Progenitor cell of endocrine pancreas (in vitro differentiated cells): Measurements from ENCODE around the gene CBLB. TPM values are rescaled to one million over a fixed set of nuclear protein-coding genes. Genes with fewer than 3 reads are reported as not detected.

Experiments used
- DNase-seq: peaks from one replicate; pipeline ENCODE4 v3.0.0; 2021; ENCODE audit warnings: low spot score; ENCODE audit not compliant: unreplicated experiment
- H3K27ac Mint-ChIP-seq: 2 replicates; pipeline ENCODE4 v1.8.0; 2021; ENCODE audit warnings: mild to moderate bottlenecking, moderate library complexity, mixed read lengths
- H3K27me3 Mint-ChIP-seq: 2 replicates; pipeline ENCODE4 v1.8.0; 2021; ENCODE audit warnings: mixed read lengths
- H3K36me3 Mint-ChIP-seq: 2 replicates; pipeline ENCODE4 v1.8.0; 2022; ENCODE audit warnings: mixed read lengths; ENCODE audit not compliant: insufficient read depth
- H3K4me1 Mint-ChIP-seq: 2 replicates; pipeline ENCODE4 v1.8.0; 2021; ENCODE audit warnings: low read depth, mixed read lengths
- H3K4me3 Mint-ChIP-seq: 2 replicates; pipeline ENCODE4 v1.8.0; 2021; ENCODE audit warnings: low read depth, mild to moderate bottlenecking, moderate library complexity, mixed read lengths
- H3K9me3 Mint-ChIP-seq: 2 replicates; pipeline ENCODE4 v1.8.0; 2021; ENCODE audit warnings: low read depth, mixed read lengths
- total RNA-seq: library from RNA; stranded (reverse); gene quantifications from 2 replicates; pipeline ENCODE4 v1.2.1, GENCODE V29; 2021
- TF ChIP-seq, protein P1 (sequence below): fragments of 200-600 bp; sonication (generic); IDR thresholded peaks from one replicate; pipeline ENCODE4 v1.5.0; 2021; ENCODE audit warnings: antibody characterized with exemption, mild to moderate bottlenecking; ENCODE audit not compliant: unreplicated experiment

The CBLB gene
- total RNA-seq, 1 donor from 2014 or later = 64.1 TPM

- no peaks in the 10 kb centered on the region for H3K27me3 Mint-ChIP-seq
- no peak for DNase-seq
- H3K4me3 Mint-ChIP-seq = no peak overlapping the region
- TF ChIP-seq, protein P1, sequence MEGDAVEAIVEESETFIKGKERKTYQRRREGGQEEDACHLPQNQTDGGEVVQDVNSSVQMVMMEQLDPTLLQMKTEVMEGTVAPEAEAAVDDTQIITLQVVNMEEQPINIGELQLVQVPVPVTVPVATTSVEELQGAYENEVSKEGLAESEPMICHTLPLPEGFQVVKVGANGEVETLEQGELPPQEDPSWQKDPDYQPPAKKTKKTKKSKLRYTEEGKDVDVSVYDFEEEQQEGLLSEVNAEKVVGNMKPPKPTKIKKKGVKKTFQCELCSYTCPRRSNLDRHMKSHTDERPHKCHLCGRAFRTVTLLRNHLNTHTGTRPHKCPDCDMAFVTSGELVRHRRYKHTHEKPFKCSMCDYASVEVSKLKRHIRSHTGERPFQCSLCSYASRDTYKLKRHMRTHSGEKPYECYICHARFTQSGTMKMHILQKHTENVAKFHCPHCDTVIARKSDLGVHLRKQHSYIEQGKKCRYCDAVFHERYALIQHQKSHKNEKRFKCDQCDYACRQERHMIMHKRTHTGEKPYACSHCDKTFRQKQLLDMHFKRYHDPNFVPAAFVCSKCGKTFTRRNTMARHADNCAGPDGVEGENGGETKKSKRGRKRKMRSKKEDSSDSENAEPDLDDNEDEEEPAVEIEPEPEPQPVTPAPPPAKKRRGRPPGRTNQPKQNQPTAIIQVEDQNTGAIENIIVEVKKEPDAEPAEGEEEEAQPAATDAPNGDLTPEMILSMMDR = no peak
- H3K36me3 Mint-ChIP-seq = peaks cover 32% of the 10 kb centered on the region
- no peaks in the 10 kb centered on the region for H3K9me3 Mint-ChIP-seq
- H3K4me1 Mint-ChIP-seq = peaks cover 10% of the 10 kb centered on the region
- no peak overlapping the region for H3K27ac Mint-ChIP-seq
Observed at GRCh38 chr3:105679951-105680350, 188.9 kb downstream of the CBLB start.

DNA sequence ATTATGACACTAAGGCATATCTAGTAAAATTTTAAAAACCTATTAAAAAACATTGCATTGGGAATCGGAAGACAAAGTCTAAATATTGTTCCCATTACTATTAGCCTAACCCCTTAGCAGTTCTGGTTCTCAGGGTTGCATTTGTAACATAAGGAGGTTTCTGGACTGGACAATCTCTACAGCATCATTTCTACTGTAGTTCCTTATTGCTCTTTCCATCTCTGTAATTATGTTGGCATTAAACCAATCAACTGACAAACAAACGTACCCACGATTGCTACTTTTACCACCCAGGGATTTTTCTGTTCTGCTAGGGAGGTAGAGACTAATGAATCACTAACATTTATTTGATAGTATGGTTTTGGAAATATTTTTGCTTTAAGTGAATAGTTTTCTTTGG is 190.8 kb downstream of the CBLB start:
- Mint-ChIP-seq H3K36me3 (peaks cover 40% of the 10 kb centered on the region), H3K4me3 (no peak overlapping the region), H3K27ac (no peak overlapping the region), H3K27me3 (no peaks in the 10 kb centered on the region), H3K4me1 (peaks cover 10% of the 10 kb centered on the region), H3K9me3 (peaks cover 4% of the 10 kb centered on the region)
- no peak for DNase-seq
- TF ChIP-seq, protein P1 = no peak

- H3K4me1 Mint-ChIP-seq = peaks cover 15% of the 10 kb centered on the region
- no peaks in the 10 kb centered on the region for H3K27me3 Mint-ChIP-seq
- peaks cover 4% of the 10 kb centered on the region for H3K9me3 Mint-ChIP-seq
- peak overlapping the region; percentile 53 for H3K27ac Mint-ChIP-seq
- TF ChIP-seq, protein P1 = no peak
- DNase-seq = no peak
- H3K4me3 Mint-ChIP-seq = no peak overlapping the region
- H3K36me3 Mint-ChIP-seq = peaks cover 41% of the 10 kb centered on the region
Observed at GRCh38 chr3:105676621-105677300, 192.1 kb downstream of the CBLB start.

GRCh38 chr3:105674437-105675065 is 194.3 kb downstream of the CBLB start:
- Mint-ChIP-seq H3K27me3 (no peaks in the 10 kb centered on the region), H3K27ac (no peak overlapping the region), H3K4me1 (peaks cover 15% of the 10 kb centered on the region), H3K9me3 (peaks cover 4% of the 10 kb centered on the region), H3K36me3 (peaks cover 30% of the 10 kb centered on the region), H3K4me3 (no peak overlapping the region)
- no peak for DNase-seq
- TF ChIP-seq, protein P1 = no peak

GRCh38 chr3:105672996-105673395 is 195.8 kb downstream of the CBLB start:
- peaks cover 26% of the 10 kb centered on the region for H3K36me3 Mint-ChIP-seq
- no peak for DNase-seq
- H3K9me3 Mint-ChIP-seq = peaks cover 4% of the 10 kb centered on the region
- H3K27me3 Mint-ChIP-seq = no peaks in the 10 kb centered on the region
- H3K27ac Mint-ChIP-seq = no peak overlapping the region
- peaks cover 9% of the 10 kb centered on the region for H3K4me1 Mint-ChIP-seq
- TF ChIP-seq, protein P1 = no peak
- H3K4me3 Mint-ChIP-seq = no peak overlapping the region
